Ovary (tissue), 9 donors: ENCODE data around the gene KCTD6. TPM values are rescaled to one million over a fixed set of nuclear protein-coding genes. Genes with fewer than 3 reads are reported as not detected.

Experiments used
- DNase-seq, 5 donors: peaks; one replicate each; pipeline ENCODE4 v3.0.0-alpha.2; 2019 to 2020
- H3K27ac ChIP-seq, 2 donors: fragments of 200-600 bp; one replicate each; pipeline versions ENCODE4 v1.5.1 to v1.8.0; 2019 to 2022
- H3K27me3 ChIP-seq: fragments of 200-600 bp; one replicate; pipeline ENCODE4 v1.8.0; 2022
- H3K36me3 ChIP-seq: fragments of 200-600 bp; sonication (generic); one replicate; pipeline ENCODE4 v1.5.1; 2019
- H3K4me1 ChIP-seq: one replicate; pipeline ENCODE4 v1.8.1; 2013; ENCODE audit warnings: mild to moderate bottlenecking, moderate library complexity; ENCODE audit not compliant: insufficient read depth
- H3K4me3 ChIP-seq: fragments of 200-600 bp; sonication (generic); one replicate; pipeline ENCODE4 v1.5.1; 2017
- H3K9me3 ChIP-seq, 2 donors: fragments of 200-600 bp in 1 of 2; sonication (generic) in 1 of 2; one replicate each; pipeline versions ENCODE4 v1.5.1 to v1.8.1; 2013 to 2019; ENCODE audit warnings: mild to moderate bottlenecking in 1 of 2, moderate library complexity in 1 of 2
- CTCF ChIP-seq, 3 donors: fragments of 450-650 bp in 2 of 3; fragments of 200-600 bp in 1 of 3; IDR thresholded peaks; one replicate each; pipeline versions ENCODE4 v1.5.1 to v1.8.0; 2016 to 2022; ENCODE audit warnings: antibody characterized with exemption in 3 of 3, mild to moderate bottlenecking in 1 of 3
- EP300 ChIP-seq: sonication (generic); formaldehyde crosslinking; IDR thresholded peaks from one replicate; pipeline ENCODE4 v1.6.1; 2017; ENCODE audit warnings: antibody characterized with exemption
- POLR2A ChIP-seq: fragments of 450-650 bp; IDR thresholded peaks from one replicate; pipeline ENCODE4 v1.6.1; 2017; ENCODE audit warnings: antibody characterized with exemption, mild to moderate bottlenecking, moderate library complexity
- WGBS, 3 donors: extraction: QIAGEN DNeasy Blood & Tissue Kit in 1 of 3; methylation state at CpG; one replicate each; pipeline versions ENCODE4 v1.1.5 to v1.1.7; 2013 to 2017; 5-methylcytosine and 5-hydroxymethylcytosine counted together
- intact Hi-C, 4 donors: fragments of 100-400 bp; cut with DNase I; formaldehyde crosslinking; loops; one replicate each; pipeline versions ENCODE4 v1.11.0 to v1.15.1; 2022 to 2023
- polyA plus RNA-seq, 2 donors: library from polyadenylated mRNA; stranded (reverse); fragments of 200-250 nt in 1 of 2; fragments of 350-450 nt in 1 of 2; fragmentation: Illumina TruSeq in 1 of 2; extraction: RNeasy Lipid Tissue Mini Kit (QIAGEN cat#74804) in 1 of 2; gene quantifications; one replicate each; pipeline ENCODE4 v1.2.3, GENCODE V29; 2013 to 2014
- total RNA-seq, 7 donors: library from RNA; depleted of rRNA in 2 of 7; stranded (reverse); fragments of >200 nt in 2 of 7; fragmentation: NEBNext Ultra II Directional in 3 of 7; extraction: Animal tissue kit (Norgen Biotek cat#: 25700) in 3 of 7; gene quantifications; one replicate each; pipeline versions ENCODE4 v1.1.0 to v1.2.4, GENCODE V29; 2016 to 2023
- donor health status: DM: no; HTN: no; CAD: no; lungs with moderate emphysema.
- donor health status: DM: no; HTN: no; CAD: no.
- donor health status: Bipolar disorder and iron deficiency.
- donor health status: DM: yes; HTN: yes; CAD: no.
- donor health status: DM: no; HTN: no; CAD: no.
- donor health status: DM: yes; HTN: yes; CAD: no.

KCTD6 gene
- total and polyA plus RNA-seq, 9 donors = 10.9 to 20.8 (median 13.0) TPM

GRCh38 chr3:58507356-58508078 lies 15.6 kb downstream of the KCTD6 start:
- DNase-seq = no peak
- H3K4me3 ChIP-seq = no peak overlapping the region
- H3K27ac ChIP-seq = no peak overlapping the region
- H3K4me1 ChIP-seq = peaks cover 2% of the 10 kb centered on the region
- H3K9me3 ChIP-seq = no peaks in the 10 kb centered on the region
- H3K36me3 ChIP-seq = no peaks in the 10 kb centered on the region
- intact Hi-C loops = no loop called here
- WGBS, 3 donors = 47 to 57% (median 51%) methylated on average over 2 of the region's 2 CpGs
- no peaks in the 10 kb centered on the region for H3K27me3 ChIP-seq
- TF ChIP-seq EP300 (no peak), CTCF (IDR thresholded peaks at IDR 0.05) (no peak), POLR2A (no peak)

GRCh38 chr3:58508437-58508836 lies 16.5 kb downstream of the KCTD6 start:
- H3K9me3 ChIP-seq = no peaks in the 10 kb centered on the region
- H3K27me3 ChIP-seq = no peaks in the 10 kb centered on the region
- WGBS, 3 donors = 71 to 76% (median 72%) methylated on average over 6 of the region's 6 CpGs
- H3K4me1 ChIP-seq = peaks cover 2% of the 10 kb centered on the region
- H3K36me3 ChIP-seq = no peaks in the 10 kb centered on the region
- no peak overlapping the region for H3K4me3 ChIP-seq
- intact Hi-C loops = no loop called here
- no peak overlapping the region for H3K27ac ChIP-seq
- no peak for DNase-seq
- TF ChIP-seq CTCF (IDR thresholded peaks at IDR 0.05) (no peak), EP300 (no peak), POLR2A (no peak)

GRCh38 chr3:58514405-58514804 lies 22.5 kb downstream of the KCTD6 start:
- no peaks in the 10 kb centered on the region for H3K27me3 ChIP-seq
- TF ChIP-seq EP300 (no peak), POLR2A (no peak), CTCF (IDR thresholded peaks at IDR 0.05) (no peak)
- no peak overlapping the region for H3K4me3 ChIP-seq
- no peak for DNase-seq
- intact Hi-C loops = no loop called here
- no peaks in the 10 kb centered on the region for H3K36me3 ChIP-seq
- no peaks in the 10 kb centered on the region for H3K4me1 ChIP-seq
- H3K27ac ChIP-seq = no peak overlapping the region
- WGBS, 3 donors = 88 to 99% (median 97%) methylated on average over 3 of the region's 3 CpGs
- H3K9me3 ChIP-seq = no peaks in the 10 kb centered on the region

- intact Hi-C loops = no loop called here
- Histone ChIP-seq H3K4me1 (no peaks in the 10 kb centered on the region), H3K27me3 (no peaks in the 10 kb centered on the region), H3K27ac (no peak overlapping the region), H3K36me3 (no peaks in the 10 kb centered on the region), H3K9me3 (no peaks in the 10 kb centered on the region), H3K4me3 (no peak overlapping the region)
- TF ChIP-seq CTCF (IDR thresholded peaks at IDR 0.05) (no peak), POLR2A (no peak), EP300 (no peak)
- WGBS, 3 donors = 27 to 48% (median 46%) methylated on average over 3 of the region's 3 CpGs
- DNase-seq = no peak
These were observed 26.4 kb downstream of the KCTD6 start for GRCh38 chr3:58518291-58518789.
